Measurements from ENCODE around the gene NRIP1. TPM values are rescaled to one million over a fixed set of nuclear protein-coding genes. Genes with fewer than 3 reads are reported as not detected.

The NRIP1 gene
- total RNA-seq, 6 experiments from 2014 or later, result 39.1 to 56.6 (median 52.3) TPM

GRCh38 chr21:15057285-15057684 is 7.5 kb downstream of the NRIP1 start:
- Mint-ChIP-seq H3K4me1 (ENCODE audit: low read depth) (peaks cover 100% of the 10 kb centered on the region), H3K27ac (peak overlapping the region; percentile 61)
- DNase-seq, result no peak

GRCh38 chr21:15054606-15055239 is 10.1 kb downstream of the NRIP1 start:
- Mint-ChIP-seq H3K4me1 (ENCODE audit: low read depth) (peaks cover 97% of the 10 kb centered on the region), H3K4me3 (no peak overlapping the region), H3K27me3 (ENCODE audit: insufficient read depth) (peaks cover 1% of the 10 kb centered on the region; the same call in 1 of the 2 replicates), H3K36me3 (ENCODE audit: low read depth) (peaks cover 18% of the 10 kb centered on the region; the same call in 1 of the 2 replicates), H3K27ac (peak overlapping the region; percentile 57), H3K9me3 (no peaks in the 10 kb centered on the region)
- no peak for DNase-seq
- no peak for TF ChIP-seq CTCF (IDR thresholded peaks at IDR 0.05)

More at GRCh38 chr21:15057285-15057684, 7.5 kb downstream of the NRIP1 start:
- peaks cover 1% of the 10 kb centered on the region; the same call in 1 of the 2 replicates for H3K27me3 Mint-ChIP-seq (ENCODE audit: insufficient read depth)
- H3K4me3 Mint-ChIP-seq, result peak overlapping the region; percentile 68
- H3K36me3 Mint-ChIP-seq (ENCODE audit: low read depth), result peaks cover 18% of the 10 kb centered on the region; the same call in 1 of the 2 replicates
- no peak for TF ChIP-seq CTCF (IDR thresholded peaks at IDR 0.05)
- H3K9me3 Mint-ChIP-seq, result no peaks in the 10 kb centered on the region

GRCh38 chr21:15054089-15054488 is 10.7 kb downstream of the NRIP1 start:
- no peak for TF ChIP-seq CTCF (IDR thresholded peaks at IDR 0.05)
- DNase-seq, result no peak
- Mint-ChIP-seq H3K27me3 (ENCODE audit: insufficient read depth) (peaks cover 1% of the 10 kb centered on the region; the same call in 1 of the 2 replicates), H3K9me3 (no peaks in the 10 kb centered on the region), H3K4me1 (ENCODE audit: low read depth) (peaks cover 91% of the 10 kb centered on the region), H3K4me3 (peak overlapping the region; percentile 22; the same call in 1 of the 2 replicates), H3K36me3 (ENCODE audit: low read depth) (peaks cover 18% of the 10 kb centered on the region; the same call in 1 of the 2 replicates), H3K27ac (peak overlapping the region; percentile 57; the same call in 1 of the 2 replicates)

- no peak for DNase-seq
- H3K4me1 Mint-ChIP-seq (ENCODE audit: low read depth), result peaks cover 87% of the 10 kb centered on the region
- H3K36me3 Mint-ChIP-seq (ENCODE audit: low read depth), result peaks cover 18% of the 10 kb centered on the region; the same call in 1 of the 2 replicates
- H3K27me3 Mint-ChIP-seq (ENCODE audit: insufficient read depth), result peaks cover 1% of the 10 kb centered on the region; the same call in 1 of the 2 replicates
- H3K27ac Mint-ChIP-seq, result no peak overlapping the region
- no peak overlapping the region for H3K4me3 Mint-ChIP-seq
- H3K9me3 Mint-ChIP-seq, result no peaks in the 10 kb centered on the region
- no peak for TF ChIP-seq CTCF (IDR thresholded peaks at IDR 0.05)
These were observed 11.3 kb downstream of the NRIP1 start for GRCh38 chr21:15053500-15053899.

GRCh38 chr21:15052459-15052763 is 12.4 kb downstream of the NRIP1 start:
- H3K27ac Mint-ChIP-seq, result peak overlapping the region; percentile 66; the same call in 1 of the 2 replicates
- peaks cover 1% of the 10 kb centered on the region; the same call in 1 of the 2 replicates for H3K27me3 Mint-ChIP-seq (ENCODE audit: insufficient read depth)
- peaks cover 26% of the 10 kb centered on the region; the same call in 1 of the 2 replicates for H3K36me3 Mint-ChIP-seq (ENCODE audit: low read depth)
- H3K9me3 Mint-ChIP-seq, result no peaks in the 10 kb centered on the region
- no peak for DNase-seq
- TF ChIP-seq CTCF (IDR thresholded peaks at IDR 0.05), result no peak
- H3K4me3 Mint-ChIP-seq, result peak overlapping the region; percentile 31; the same call in 1 of the 2 replicates
- peaks cover 85% of the 10 kb centered on the region for H3K4me1 Mint-ChIP-seq (ENCODE audit: low read depth)
